Mammary epithelial cell (primary cell): Measurements from ENCODE around the gene STAP1.

Source experiments
- EZH2 ChIP-seq: IDR thresholded peaks from 2 replicates; pipeline ENCODE4 v1.6.1; 2012; ENCODE audit warnings: low read length, inconsistent platforms, borderline replicate concordance
- TF ChIP-seq, protein P1 (sequence below), 2 donors: IDR thresholded peaks in 1 of 2; conservative IDR thresholded peaks in 1 of 2; 2 replicates each; pipeline ENCODE4 v1.5.1; 2011 to 2012; ENCODE audit warnings: inconsistent platforms in 2 of 2, low read length in 2 of 2, mild to moderate bottlenecking in 2 of 2, control low read depth in 1 of 2, low read depth in 1 of 2; ENCODE audit not compliant: insufficient read depth in 1 of 2; ENCODE audit errors: extremely low read depth in 1 of 2

DNA sequence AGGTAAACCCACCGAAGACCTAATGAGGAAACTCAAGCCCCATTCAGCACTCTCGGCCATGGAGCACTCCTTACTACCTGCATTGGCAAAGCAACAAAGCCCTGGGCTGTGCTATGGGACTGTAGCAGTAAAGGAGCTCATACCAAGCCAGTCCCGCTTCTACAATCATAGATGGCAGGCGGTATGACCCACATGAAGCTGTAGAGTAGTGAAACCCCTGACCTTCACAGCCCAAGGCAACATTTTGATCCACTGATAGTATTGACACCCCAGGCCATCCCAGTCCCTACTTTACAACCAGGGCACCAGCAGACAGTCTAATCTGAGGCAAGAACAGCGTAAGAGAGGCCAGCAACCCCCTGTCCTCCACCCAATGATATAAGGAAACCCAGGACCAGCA, 38.4 kb upstream of the STAP1 start:
- TF ChIP-seq, protein P1, sequence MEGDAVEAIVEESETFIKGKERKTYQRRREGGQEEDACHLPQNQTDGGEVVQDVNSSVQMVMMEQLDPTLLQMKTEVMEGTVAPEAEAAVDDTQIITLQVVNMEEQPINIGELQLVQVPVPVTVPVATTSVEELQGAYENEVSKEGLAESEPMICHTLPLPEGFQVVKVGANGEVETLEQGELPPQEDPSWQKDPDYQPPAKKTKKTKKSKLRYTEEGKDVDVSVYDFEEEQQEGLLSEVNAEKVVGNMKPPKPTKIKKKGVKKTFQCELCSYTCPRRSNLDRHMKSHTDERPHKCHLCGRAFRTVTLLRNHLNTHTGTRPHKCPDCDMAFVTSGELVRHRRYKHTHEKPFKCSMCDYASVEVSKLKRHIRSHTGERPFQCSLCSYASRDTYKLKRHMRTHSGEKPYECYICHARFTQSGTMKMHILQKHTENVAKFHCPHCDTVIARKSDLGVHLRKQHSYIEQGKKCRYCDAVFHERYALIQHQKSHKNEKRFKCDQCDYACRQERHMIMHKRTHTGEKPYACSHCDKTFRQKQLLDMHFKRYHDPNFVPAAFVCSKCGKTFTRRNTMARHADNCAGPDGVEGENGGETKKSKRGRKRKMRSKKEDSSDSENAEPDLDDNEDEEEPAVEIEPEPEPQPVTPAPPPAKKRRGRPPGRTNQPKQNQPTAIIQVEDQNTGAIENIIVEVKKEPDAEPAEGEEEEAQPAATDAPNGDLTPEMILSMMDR (conservative IDR thresholded peaks at IDR 0.05 in 1 of 2, IDR thresholded peaks at IDR 0.05 in 1 of 2; ENCODE audit: extremely low read depth in 1 of 2, insufficient read depth in 1 of 2, low read depth in 1 of 2, low read length in 2 of 2): no peak
- no peak for TF ChIP-seq EZH2
